ENCODE results near the gene PLAC9. TPM values are rescaled to one million over a fixed set of nuclear protein-coding genes. Genes with fewer than 3 reads are reported as not detected.

The PLAC9 gene
- total RNA-seq, 1 experiment from 2014 or later = 7.3 TPM

DNA sequence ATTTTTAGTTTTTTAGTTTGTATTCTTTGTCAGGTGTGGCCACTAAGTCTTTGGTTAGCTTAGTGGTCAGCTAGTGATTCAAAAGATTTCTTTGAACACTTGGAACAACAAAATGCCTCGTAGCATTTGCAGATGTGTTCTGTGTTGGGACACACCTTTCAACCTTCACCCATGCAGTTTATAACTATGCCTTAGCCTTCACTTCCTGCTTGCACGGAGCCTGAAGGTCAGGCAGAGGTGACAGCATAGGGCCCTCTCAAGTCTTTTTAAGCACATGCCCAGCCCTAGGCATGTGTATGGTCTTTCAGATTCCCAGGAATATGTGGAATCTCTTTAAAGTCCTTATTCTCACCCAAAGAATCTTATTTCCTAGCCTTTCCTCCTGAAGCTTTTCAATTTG, 17.6 kb downstream of the PLAC9 start:
- Mint-ChIP-seq H3K36me3 (peaks cover 10% of the 10 kb centered on the region), H3K4me3 (no peak overlapping the region), H3K27me3 (ENCODE audit: low read depth) (no peaks in the 10 kb centered on the region), H3K9me3 (no peaks in the 10 kb centered on the region), H3K4me1 (peaks cover 8% of the 10 kb centered on the region), H3K27ac (peak overlapping the region; percentile 8; the same call in 1 of the 2 replicates)
- DNase-seq (ENCODE audit: low spot score) = no peak
- POLR2A ChIA-PET = interaction anchor here (0.9 kb wide), 1 partner anchor 57 kb away, joined by 3 read pairs; no protein-coding TSS in a partner anchor
- TF ChIP-seq NR2C2 (CRISPR knock-in tag; IDR thresholded peaks at IDR 0.05) (no peak), EMX1 (CRISPR knock-in tag; IDR thresholded peaks at IDR 0.05) (no peak), ATF3 (CRISPR knock-in tag; conservative IDR thresholded peaks at IDR 0.05) (no peak)
- ATAC-seq = no peak
- CTCF ChIA-PET = interaction anchor here (1.2 to 2.2 kb wide), 4 partner anchors 12 to 111 kb away, joined by 4 to 13 read pairs (median 6); no protein-coding TSS in a partner anchor

GRCh38 chr10:80152820-80153219, 20.3 kb downstream of the PLAC9 start:
- no peak overlapping the region for H3K4me3 Mint-ChIP-seq
- H3K27me3 Mint-ChIP-seq (ENCODE audit: low read depth) = no peaks in the 10 kb centered on the region
- H3K9me3 Mint-ChIP-seq = no peaks in the 10 kb centered on the region
- no peak for DNase-seq (ENCODE audit: low spot score)
- H3K36me3 Mint-ChIP-seq = peaks cover 32% of the 10 kb centered on the region
- peaks cover 8% of the 10 kb centered on the region for H3K4me1 Mint-ChIP-seq
- TF ChIP-seq ZNF423 (CRISPR knock-in tag; IDR thresholded peaks at IDR 0.05) = no peak
- TF ChIP-seq SOX15 (CRISPR knock-in tag; IDR thresholded peaks at IDR 0.05) = no peak
- TF ChIP-seq SMAD3 (CRISPR knock-in tag; IDR thresholded peaks at IDR 0.05; ENCODE audit: borderline replicate concordance) = no peak
- TF ChIP-seq FOXP1 (CRISPR knock-in tag; IDR thresholded peaks at IDR 0.05; ENCODE audit: borderline replicate concordance) = no peak
- no peak for TF ChIP-seq KAT7 (CRISPR knock-in tag; IDR thresholded peaks at IDR 0.05; ENCODE audit: borderline replicate concordance)
- TF ChIP-seq ATF6 (CRISPR knock-in tag; IDR thresholded peaks at IDR 0.05) = no peak
- TF ChIP-seq, protein P1, sequence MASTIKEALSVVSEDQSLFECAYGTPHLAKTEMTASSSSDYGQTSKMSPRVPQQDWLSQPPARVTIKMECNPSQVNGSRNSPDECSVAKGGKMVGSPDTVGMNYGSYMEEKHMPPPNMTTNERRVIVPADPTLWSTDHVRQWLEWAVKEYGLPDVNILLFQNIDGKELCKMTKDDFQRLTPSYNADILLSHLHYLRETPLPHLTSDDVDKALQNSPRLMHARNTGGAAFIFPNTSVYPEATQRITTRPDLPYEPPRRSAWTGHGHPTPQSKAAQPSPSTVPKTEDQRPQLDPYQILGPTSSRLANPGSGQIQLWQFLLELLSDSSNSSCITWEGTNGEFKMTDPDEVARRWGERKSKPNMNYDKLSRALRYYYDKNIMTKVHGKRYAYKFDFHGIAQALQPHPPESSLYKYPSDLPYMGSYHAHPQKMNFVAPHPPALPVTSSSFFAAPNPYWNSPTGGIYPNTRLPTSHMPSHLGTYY (CRISPR knock-in tag; IDR thresholded peaks at IDR 0.05) = no peak
- TF ChIP-seq GABPB1 (CRISPR knock-in tag; IDR thresholded peaks at IDR 0.05) = no peak
- no peak for TF ChIP-seq ZNF396 (CRISPR knock-in tag; IDR thresholded peaks at IDR 0.05; ENCODE audit: borderline replicate concordance)
- no peak for TF ChIP-seq NR2C2 (CRISPR knock-in tag; IDR thresholded peaks at IDR 0.05)
- TF ChIP-seq, protein P2, sequence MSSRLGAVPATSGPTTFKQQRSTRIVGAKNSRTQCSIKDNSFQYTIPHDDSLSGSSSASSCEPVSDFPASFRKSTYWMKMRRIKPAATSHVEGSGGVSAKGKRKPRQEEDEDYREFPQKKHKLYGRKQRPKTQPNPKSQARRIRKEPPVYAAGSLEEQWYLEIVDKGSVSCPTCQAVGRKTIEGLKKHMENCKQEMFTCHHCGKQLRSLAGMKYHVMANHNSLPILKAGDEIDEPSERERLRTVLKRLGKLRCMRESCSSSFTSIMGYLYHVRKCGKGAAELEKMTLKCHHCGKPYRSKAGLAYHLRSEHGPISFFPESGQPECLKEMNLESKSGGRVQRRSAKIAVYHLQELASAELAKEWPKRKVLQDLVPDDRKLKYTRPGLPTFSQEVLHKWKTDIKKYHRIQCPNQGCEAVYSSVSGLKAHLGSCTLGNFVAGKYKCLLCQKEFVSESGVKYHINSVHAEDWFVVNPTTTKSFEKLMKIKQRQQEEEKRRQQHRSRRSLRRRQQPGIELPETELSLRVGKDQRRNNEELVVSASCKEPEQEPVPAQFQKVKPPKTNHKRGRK (CRISPR knock-in tag; IDR thresholded peaks at IDR 0.05; ENCODE audit: borderline replicate concordance) = no peak
- TF ChIP-seq NFATC4 (CRISPR knock-in tag; IDR thresholded peaks at IDR 0.05) = no peak
- ChIA-PET POLR2A (no interaction called here), CTCF (interaction anchor here (0.8 to 3.0 kb wide), 2 partner anchors 9 to 70 kb away, joined by 3 to 10 read pairs; no protein-coding TSS in a partner anchor)
- no peak overlapping the region for H3K27ac Mint-ChIP-seq
- ATAC-seq = no peak

DNA sequence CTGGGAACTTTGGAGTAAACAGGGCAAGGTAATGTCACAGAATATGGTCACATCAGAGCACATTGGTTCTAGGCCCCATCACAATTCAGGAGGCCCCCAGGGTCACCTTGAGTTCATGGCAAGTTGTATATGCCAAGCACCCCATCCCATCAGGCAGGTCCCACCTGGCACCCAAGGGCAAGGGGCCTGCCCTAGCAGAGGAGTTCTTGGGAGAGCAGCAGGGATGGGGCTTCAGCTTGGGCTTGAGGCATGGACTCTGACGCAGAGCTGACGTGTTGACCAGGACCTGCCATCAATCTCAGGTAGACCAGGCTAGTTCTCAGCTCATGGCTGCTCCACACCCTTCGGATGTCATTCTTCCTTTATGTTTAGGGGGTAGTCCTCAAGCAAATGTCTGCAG, 20.9 kb downstream of the PLAC9 start:
- DNase-seq (ENCODE audit: low spot score) (no peak), ATAC-seq (no peak)
- CTCF ChIA-PET = interaction anchor here (0.8 to 3.0 kb wide), 2 partner anchors 10 to 69 kb away, joined by 3 to 10 read pairs; no protein-coding TSS in a partner anchor
- POLR2A ChIA-PET = no interaction called here
- Mint-ChIP-seq H3K36me3 (peaks cover 37% of the 10 kb centered on the region), H3K27me3 (ENCODE audit: low read depth) (no peaks in the 10 kb centered on the region), H3K4me1 (peaks cover 8% of the 10 kb centered on the region), H3K27ac (no peak overlapping the region), H3K4me3 (no peak overlapping the region), H3K9me3 (no peaks in the 10 kb centered on the region)
- TF ChIP-seq ZMAT4 (CRISPR knock-in tag; IDR thresholded peaks at IDR 0.05) (no peak), IRF2 (CRISPR knock-in tag; IDR thresholded peaks at IDR 0.05; ENCODE audit: borderline replicate concordance, low read depth) (no peak), FOXP4 (CRISPR knock-in tag; IDR thresholded peaks at IDR 0.05) (no peak), NFATC4 (CRISPR knock-in tag; IDR thresholded peaks at IDR 0.05) (no peak), SMAD3 (CRISPR knock-in tag; IDR thresholded peaks at IDR 0.05; ENCODE audit: borderline replicate concordance) (no peak)
- TF ChIP-seq, protein P3, sequence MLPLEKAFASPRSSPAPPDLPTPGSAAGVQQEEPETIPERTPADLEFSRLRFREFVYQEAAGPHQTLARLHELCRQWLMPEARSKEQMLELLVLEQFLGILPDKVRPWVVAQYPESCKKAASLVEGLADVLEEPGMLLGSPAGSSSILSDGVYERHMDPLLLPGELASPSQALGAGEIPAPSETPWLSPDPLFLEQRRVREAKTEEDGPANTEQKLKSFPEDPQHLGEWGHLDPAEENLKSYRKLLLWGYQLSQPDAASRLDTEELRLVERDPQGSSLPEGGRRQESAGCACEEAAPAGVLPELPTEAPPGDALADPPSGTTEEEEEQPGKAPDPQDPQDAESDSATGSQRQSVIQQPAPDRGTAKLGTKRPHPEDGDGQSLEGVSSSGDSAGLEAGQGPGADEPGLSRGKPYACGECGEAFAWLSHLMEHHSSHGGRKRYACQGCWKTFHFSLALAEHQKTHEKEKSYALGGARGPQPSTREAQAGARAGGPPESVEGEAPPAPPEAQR (CRISPR knock-in tag; IDR thresholded peaks at IDR 0.05) = no peak

Data from WTC11 (cell line).